GM10266 (cell line): Measurements from ENCODE around the gene LRFN2.
A peak's percentile ranks its signal among the peaks of the same experiment; 100 is the strongest.

Source experiments
- DNase-seq: peaks from one replicate; pipeline ENCODE4 v3.0.0; 2012; ENCODE audit errors: extremely low spot score
- TF ChIP-seq, protein P1 (sequence below): IDR thresholded peaks from 2 replicates; pipeline ENCODE4 v1.5.1; 2012; ENCODE audit warnings: mild to moderate bottlenecking, low read depth; ENCODE audit not compliant: control insufficient read depth, insufficient read depth; ENCODE audit errors: missing control alignments

LRFN2 gene

DNA sequence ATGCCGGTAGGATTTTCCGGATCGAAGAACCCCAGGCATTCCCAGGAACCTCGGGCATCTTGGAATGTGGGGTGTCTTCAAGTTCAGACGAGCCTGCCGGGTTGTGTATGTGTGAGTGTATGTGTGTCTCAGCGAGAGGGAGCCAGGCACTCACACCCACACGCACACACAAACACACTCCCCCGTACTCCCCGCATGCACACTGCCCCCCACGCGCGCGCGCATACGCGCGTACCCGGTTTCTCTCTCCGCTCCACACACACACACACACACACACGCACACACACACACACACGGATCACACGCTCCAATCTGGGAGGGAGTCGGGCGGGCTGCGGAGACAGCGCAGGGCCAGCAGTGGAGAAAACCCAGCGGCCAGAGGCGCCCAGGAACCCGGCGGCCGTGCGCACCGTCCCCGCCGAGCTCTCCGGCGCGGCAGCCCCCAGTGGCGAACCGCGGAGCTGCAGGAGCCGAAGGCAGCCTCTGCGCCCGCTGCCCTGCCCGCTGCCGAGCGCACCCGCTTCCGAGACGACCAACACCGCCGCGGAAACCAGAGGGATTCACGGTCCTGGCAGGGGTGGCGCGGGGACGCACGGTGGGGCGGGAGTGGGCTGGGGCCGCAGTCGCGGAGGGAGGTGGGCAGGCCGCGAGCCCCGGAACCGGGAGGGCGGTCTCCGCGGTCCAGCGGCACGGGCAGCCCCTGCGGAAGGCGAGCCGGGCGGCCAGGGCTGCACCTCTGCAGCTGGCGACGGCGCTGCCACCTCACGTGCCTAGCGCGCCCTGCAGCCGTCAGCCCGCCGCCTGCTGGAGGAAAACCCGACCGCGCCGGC, at the start of gene LRFN2:
LRFN2 (minus strand) TSS at position 125 of the 830 bp plus-strand sequence.
- DNase-seq = peak; percentile 80
- TF ChIP-seq, protein P1, sequence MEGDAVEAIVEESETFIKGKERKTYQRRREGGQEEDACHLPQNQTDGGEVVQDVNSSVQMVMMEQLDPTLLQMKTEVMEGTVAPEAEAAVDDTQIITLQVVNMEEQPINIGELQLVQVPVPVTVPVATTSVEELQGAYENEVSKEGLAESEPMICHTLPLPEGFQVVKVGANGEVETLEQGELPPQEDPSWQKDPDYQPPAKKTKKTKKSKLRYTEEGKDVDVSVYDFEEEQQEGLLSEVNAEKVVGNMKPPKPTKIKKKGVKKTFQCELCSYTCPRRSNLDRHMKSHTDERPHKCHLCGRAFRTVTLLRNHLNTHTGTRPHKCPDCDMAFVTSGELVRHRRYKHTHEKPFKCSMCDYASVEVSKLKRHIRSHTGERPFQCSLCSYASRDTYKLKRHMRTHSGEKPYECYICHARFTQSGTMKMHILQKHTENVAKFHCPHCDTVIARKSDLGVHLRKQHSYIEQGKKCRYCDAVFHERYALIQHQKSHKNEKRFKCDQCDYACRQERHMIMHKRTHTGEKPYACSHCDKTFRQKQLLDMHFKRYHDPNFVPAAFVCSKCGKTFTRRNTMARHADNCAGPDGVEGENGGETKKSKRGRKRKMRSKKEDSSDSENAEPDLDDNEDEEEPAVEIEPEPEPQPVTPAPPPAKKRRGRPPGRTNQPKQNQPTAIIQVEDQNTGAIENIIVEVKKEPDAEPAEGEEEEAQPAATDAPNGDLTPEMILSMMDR = peak; percentile 72

DNA sequence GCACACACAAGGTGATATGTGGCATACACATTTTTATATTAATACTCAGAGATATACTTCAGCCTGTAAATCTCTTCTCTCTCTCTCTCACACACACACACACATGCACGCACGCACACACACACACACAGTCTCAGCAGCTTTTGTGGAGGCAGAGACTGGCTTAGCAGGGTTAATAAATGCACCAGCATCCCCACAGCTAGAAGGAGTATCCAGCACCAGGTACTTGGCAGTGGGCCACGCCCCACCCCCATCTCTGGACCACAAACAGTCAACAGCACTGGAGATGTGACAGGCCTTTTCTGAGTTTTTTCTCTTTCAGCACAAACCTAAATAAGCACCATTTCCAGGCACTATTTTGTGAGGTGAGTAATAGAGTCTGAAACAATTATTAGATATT, 47.3 kb upstream of the LRFN2 start:
- TF ChIP-seq, protein P1 = no peak
- no peak for DNase-seq

DNA sequence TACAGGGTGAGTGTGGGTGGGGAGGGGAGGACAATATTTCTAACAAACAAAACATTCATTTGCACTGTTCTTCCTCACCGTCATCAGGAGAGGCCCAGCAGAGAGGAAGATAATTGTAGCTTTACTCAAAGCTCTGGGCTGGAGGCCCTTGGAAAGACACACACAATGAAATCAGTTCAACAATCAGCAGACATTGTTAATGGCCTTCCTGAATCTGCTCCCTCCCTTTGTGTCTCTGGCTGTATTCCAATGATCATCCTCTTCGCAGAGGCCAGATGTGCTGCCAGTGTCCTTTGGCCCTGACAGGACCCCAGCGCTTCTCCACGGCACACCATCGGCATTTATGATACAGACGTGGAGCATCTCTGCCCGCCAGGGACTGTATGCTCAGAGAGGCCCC, 44.6 kb upstream of the LRFN2 start:
- TF ChIP-seq, protein P1 = no peak
- DNase-seq = no peak

DNA sequence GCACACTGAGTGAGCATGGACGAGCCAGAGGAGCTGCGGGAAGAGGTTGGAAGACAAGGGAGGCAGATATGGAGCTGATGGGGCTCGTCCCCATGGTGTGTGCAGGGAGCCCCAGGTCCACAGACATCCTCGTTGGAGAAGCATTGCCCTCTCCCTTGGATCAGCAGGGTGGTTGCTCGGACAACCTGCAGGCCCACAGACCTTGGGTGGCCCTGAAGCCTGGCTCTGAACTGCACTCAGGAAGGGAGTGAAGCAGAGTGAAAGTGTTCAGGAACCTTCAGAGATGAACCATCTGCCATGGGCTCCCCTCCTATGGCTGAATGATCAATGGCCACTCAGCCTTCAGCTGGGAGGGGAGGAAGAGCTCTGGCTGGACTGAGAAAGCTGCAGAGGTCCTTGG, 43.3 kb upstream of the LRFN2 start:
- TF ChIP-seq, protein P1 = no peak
- no peak for DNase-seq

DNA sequence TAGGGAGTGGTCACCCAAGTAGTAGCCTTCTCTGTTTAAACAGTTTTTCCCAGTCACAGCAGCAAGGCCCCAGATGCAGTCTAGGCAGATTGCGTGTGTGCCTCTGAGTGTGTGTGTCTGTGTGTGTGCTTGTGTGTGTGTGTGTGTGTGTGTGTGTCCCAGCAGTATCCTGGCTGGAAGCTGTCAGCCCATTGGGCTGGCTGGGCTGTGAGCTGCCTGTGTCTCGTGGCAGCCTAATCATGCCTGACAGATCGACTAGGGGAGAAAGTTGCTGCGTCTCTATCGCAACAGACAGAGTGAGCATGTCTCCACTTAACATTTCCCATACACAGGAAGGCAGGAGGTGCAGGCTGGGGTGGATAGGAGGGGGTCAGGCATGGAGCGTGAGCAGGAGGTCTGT, 42.9 kb upstream of the LRFN2 start:
- DNase-seq = no peak
- TF ChIP-seq, protein P1 = no peak

DNA sequence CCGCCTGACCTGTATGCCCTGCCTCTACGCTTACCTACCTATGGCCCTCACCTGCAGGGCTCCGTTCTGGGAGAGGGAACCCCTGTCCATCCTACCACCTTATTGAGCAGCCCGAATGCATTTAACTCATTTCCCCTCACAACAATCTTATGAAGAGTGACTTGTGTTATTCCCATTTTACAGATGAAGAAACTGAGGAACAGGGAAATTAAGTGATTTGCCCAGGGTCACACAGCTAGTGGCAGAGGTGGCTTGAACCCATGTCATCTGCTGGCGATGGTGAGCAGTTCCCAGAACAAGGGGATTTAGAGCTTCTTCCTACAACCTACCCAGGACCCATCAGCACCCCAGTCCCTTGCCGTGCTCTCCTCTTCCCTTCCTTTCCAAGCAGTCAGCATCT, 42.3 kb upstream of the LRFN2 start:
- TF ChIP-seq, protein P1 = no peak
- no peak for DNase-seq

DNA sequence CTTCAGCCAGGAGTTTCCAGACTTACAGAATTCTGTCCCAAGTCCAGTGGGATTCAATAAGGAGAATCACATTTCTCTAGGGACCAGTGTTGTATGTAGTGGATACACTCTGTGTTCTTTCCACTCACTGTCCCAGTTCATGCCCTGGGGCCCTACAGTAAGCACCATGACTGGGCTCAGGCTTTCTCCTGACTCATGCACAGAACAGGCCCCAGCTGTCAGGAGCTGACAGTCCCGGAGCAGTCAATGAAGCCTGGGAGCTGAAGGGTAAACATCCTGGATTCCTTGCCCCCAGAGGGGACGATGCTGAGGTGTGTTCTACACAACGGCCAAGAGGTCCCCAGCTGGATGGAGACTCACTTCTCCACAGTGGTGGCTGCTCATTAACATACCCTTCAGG, 40.2 kb upstream of the LRFN2 start:
- no peak for DNase-seq
- TF ChIP-seq, protein P1 = no peak
